HG03039 (cell line): ENCODE results near the gene TMEM134.
"Not testable (repeated sequence)": the region's sequence is repeated elsewhere in the genome, so short reads cannot be mapped to it uniquely, and the experiment has no call there.

Source experiments
- ATAC-seq: cut with Tn5 transposase; IDR thresholded peaks from one replicate; pipeline ENCODE4 v1.9.1; 2021; ENCODE audit warnings: mild to moderate bottlenecking, moderate library complexity; ENCODE audit not compliant: unreplicated experiment

Gene TMEM134

GRCh38 chr11:67486481-67487195 lies 17.6 kb upstream of the TMEM134 start:
- no peak for ATAC-seq

GRCh38 chr11:67485873-67486361 lies 16.9 kb upstream of the TMEM134 start:
- not testable (repeated sequence) for ATAC-seq

DNA sequence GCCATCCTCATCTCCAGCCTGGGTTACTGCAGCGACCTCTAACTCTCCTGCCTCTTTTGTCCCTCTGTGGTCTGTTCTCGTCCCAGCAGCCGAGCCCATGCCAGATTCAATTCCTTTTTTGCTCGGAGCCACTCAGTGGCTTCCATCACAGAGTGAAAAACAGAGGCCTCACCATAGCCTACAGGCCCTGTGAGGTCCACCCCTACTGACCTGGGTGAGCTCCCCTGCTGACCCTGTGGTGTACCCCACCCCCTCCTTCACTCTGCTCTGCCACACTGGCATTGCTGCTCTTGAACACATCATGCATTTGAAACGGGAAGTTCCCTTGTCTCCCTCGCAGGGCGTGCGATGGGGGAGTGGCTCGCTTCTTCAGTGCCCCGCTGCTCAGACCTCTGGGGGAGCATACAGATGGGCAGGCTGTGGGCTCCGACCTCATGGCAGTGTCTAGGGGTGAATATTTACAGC lies 15.8 kb upstream of the TMEM134 start:
- ATAC-seq = no peak

- no peak for ATAC-seq
Measured at GRCh38 chr11:67483831-67484665, 15.0 kb upstream of the TMEM134 start.

- peak; percentile 53 for ATAC-seq
Measured at GRCh38 chr11:67482827-67483798, 14.1 kb upstream of the TMEM134 start, which contains the start of gene AIP. AIP (plus strand) TSS chr11:67483026; CDS start chr11:67483159, 133 bp downstream.

GRCh38 chr11:67482275-67482826 lies 13.3 kb upstream of the TMEM134 start:
- no peak for ATAC-seq

- ATAC-seq = not testable (repeated sequence)
Measured at GRCh38 chr11:67477344-67478050, 8.4 kb upstream of the TMEM134 start.

DNA sequence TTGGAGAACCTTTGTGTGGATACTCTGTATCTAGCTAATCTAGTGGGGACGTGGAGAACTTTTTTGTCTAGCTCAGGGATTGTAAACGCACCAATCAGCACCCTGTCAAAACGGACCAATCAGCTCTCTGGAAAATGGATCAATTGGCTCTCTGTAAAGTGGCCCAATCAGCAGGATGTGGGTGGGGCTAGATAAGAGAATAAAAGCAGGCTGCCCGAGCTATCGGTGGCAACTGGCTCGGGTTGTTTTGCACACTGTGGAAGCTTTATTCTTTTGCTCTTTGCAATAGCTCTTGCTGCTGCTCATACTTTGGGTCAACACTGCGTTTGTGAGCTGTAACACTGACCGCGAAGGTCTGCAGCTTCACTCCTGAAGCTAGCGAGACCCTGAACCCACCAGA lies 7.6 kb upstream of the TMEM134 start:
- ATAC-seq = not testable (repeated sequence)

GRCh38 chr11:67472882-67473281 lies 3.8 kb upstream of the TMEM134 start:
- ATAC-seq = no peak

GRCh38 chr11:67470337-67471002 lies 1.4 kb upstream of the TMEM134 start:
- no peak for ATAC-seq

- no peak for ATAC-seq
Measured at GRCh38 chr11:67469508-67469811, 409 bp upstream of the TMEM134 start.

DNA sequence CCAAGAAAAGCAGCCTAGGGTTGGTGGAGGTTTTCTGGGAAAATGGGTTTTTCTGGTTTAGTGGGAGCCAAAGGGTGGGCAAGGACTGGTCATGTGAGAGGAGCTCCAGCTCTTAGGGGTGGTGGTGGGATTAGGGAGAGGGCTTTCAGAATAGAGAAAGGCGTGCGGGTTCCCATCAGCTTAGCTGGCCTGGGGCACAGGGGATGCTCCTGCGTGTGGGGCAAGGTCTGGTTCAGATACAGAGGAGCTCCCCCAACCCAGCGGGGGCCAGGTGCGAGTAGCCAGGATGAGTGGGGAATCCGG lies 644 bp downstream of the TMEM134 start:
- ATAC-seq = no peak

DNA sequence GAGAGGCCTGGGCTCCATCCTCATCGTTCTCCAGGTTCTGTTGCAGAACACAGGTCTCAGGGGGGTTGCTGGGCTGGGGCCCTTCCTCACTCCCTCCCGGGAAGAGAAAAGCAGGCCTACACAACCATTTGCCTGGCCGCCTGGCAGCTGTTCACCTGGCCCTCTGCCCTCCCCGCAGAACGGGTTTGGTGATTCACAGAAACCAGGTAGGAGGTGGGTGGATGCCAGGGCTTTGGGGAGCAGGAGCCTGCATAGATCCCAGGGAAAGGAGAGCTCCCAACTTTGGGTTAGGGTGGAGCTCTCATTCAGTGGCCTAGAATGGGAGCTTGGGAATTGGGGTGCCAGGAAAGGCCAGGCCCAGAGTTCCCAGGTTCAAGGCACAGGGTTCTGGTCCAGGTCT lies 995 bp downstream of the TMEM134 start:
- no peak for ATAC-seq

DNA sequence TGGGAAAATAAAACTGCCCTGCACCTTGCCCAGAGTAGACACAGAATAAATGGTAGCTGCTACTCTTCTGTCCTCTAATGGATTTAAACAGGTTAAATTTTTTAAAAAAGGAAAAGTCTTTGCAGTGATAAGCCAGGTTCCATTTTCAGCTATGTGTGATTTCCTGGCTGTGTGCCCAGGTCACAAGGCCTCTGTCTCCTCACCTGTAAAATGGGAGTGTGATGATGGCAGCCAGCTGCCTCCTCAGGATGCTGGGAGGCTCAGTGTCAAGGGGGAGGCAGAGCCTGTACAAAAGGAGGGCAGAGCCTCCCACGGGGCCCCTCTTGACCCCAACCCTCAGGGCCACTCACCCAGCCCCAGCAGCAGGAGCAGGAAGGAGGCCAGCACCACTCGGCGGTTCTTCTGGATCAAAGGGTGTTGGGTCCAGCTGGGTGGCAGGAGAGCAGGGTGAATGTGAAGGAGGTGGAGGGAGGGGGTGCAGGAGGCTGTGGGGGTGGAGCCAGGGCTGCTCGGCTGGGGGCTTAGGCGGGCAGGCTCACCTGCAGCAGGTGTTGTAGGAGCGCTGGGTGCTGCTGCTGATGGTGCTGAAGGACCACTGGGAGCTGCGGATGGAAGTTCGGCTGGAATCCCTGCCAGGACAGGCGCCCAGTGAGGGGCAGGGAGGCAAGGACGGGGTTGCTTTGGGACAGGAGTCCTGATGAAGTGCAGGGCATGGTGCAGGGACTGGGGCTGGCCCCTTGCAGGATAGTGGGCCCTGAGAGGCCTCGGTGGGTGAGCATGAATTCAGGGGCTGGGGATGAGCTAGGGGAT lies 1.9 kb downstream of the TMEM134 start:
- no peak for ATAC-seq

DNA sequence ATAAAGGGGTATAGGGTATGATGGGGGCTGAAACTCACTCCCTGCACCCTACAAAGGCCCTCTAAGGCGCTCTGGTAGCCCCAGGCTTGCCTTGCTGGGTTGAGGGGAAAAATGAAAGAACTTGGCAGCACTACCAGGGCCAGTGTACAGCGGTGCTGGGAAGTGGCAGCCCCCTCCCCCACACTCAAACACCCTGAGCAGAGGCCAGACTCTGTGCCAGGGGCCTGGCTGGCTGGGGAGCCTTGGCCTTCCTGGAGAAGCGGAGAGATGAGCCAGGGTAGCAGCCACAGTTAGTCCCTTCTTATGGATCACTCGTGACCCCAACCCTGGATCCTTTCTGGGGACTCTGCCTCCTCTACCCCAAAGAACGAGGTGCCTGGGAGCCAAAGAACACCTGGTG lies 2.7 kb downstream of the TMEM134 start:
- no peak for ATAC-seq

- not testable (repeated sequence) for ATAC-seq
Measured at GRCh38 chr11:67465530-67465929, 3.5 kb downstream of the TMEM134 start.

- ATAC-seq = no peak
Measured at GRCh38 chr11:67465189-67465510, 3.9 kb downstream of the TMEM134 start.

GRCh38 chr11:67464411-67465188 lies 4.5 kb downstream of the TMEM134 start:
- ATAC-seq = peak; percentile 41
